Natural killer cell (primary cell): ENCODE results near the gene DENND4B. TPM values are rescaled to one million over a fixed set of nuclear protein-coding genes. Genes with fewer than 3 reads are reported as not detected.
"Not testable (repeated sequence)": the region's sequence is repeated elsewhere in the genome, so short reads cannot be mapped to it uniquely, and the experiment has no call there.

Experiments used
- ATAC-seq, 3 donors: fragments of 150-1000 bp in 2 of 3; fragments of 200-7000 bp in 1 of 3; cut with Tn5 transposase; 1 replicate in 1 of 3; 2 replicates in 2 of 3; pipeline ENCODE4 v1.10.0; 2021; ENCODE audit warnings: mild to moderate bottlenecking in 2 of 3, moderate library complexity in 2 of 3
- DNase-seq, 2 donors: peaks; one replicate each; pipeline versions ENCODE4 v3.0.0 to v3.0.0-alpha.2; 2013 to 2021; ENCODE audit warnings: mixed read lengths in 1 of 2
- H3K27ac ChIP-seq: one replicate; pipeline ENCODE4 v1.5.1; 2013; ENCODE audit warnings: mild to moderate bottlenecking, low read length
- H3K27me3 ChIP-seq: one replicate; pipeline ENCODE4 v1.6.1; 2013; ENCODE audit warnings: low read length; ENCODE audit not compliant: control insufficient read depth, insufficient read depth
- H3K36me3 ChIP-seq: one replicate; pipeline ENCODE4 v1.6.1; 2013; ENCODE audit warnings: low read length; ENCODE audit not compliant: control insufficient read depth, insufficient read depth
- H3K4me1 ChIP-seq: one replicate; pipeline ENCODE4 v1.6.1; 2013; ENCODE audit warnings: low read length; ENCODE audit not compliant: control insufficient read depth, insufficient read depth
- H3K4me3 ChIP-seq: one replicate; pipeline ENCODE4 v1.5.1; 2013; ENCODE audit warnings: low read length
- H3K9me3 ChIP-seq: one replicate; pipeline ENCODE4 v1.6.1; 2013; ENCODE audit warnings: low read length; ENCODE audit not compliant: control insufficient read depth, insufficient read depth
- H3K27ac Mint-ChIP-seq, 2 donors: one replicate each; pipeline ENCODE4 v1.8.0; 2022; ENCODE audit warnings: mild to moderate bottlenecking in 2 of 2, mixed read lengths in 2 of 2, moderate library complexity in 1 of 2
- H3K27me3 Mint-ChIP-seq, 2 donors: one replicate each; pipeline ENCODE4 v1.8.0; 2022; ENCODE audit warnings: low read depth in 2 of 2, mixed read lengths in 2 of 2
- H3K36me3 Mint-ChIP-seq: one replicate; pipeline ENCODE4 v1.8.0; 2022; ENCODE audit warnings: mixed read lengths
- H3K4me1 Mint-ChIP-seq, 2 donors: one replicate each; pipeline ENCODE4 v1.8.0; 2022; ENCODE audit warnings: mixed read lengths in 2 of 2
- H3K4me3 Mint-ChIP-seq: one replicate; pipeline ENCODE4 v1.8.0; 2022; ENCODE audit warnings: mild to moderate bottlenecking, moderate library complexity, mixed read lengths
- H3K9me3 Mint-ChIP-seq, 2 donors: one replicate each; pipeline ENCODE4 v1.8.0; 2022; ENCODE audit warnings: mixed read lengths in 2 of 2
- WGBS: methylation state at CpG from one replicate; pipeline ENCODE4 v1.1.7; 2013; ENCODE audit warnings: missing lambda C conversion rate; ENCODE audit not compliant: insufficient coverage; 5-methylcytosine and 5-hydroxymethylcytosine counted together
- intact Hi-C: fragments of 100-400 bp; cut with micrococcal nuclease; formaldehyde crosslinking; loops from one replicate; pipeline ENCODE4 v1.14.2; 2022
- total RNA-seq, 4 donors: library from RNA; stranded (reverse); fragments of 120-200 nt in 1 of 4; gene quantifications; one replicate each; pipeline versions ENCODE4 v1.2.3 to v1.2.4, GENCODE V29; 2013 to 2022
- TF ChIP-seq, protein P1 (sequence below): fragments of 200-600 bp; IDR thresholded peaks from one replicate; pipeline ENCODE4 v1.8.0; 2022; ENCODE audit warnings: antibody characterized with exemption

Gene DENND4B
- total RNA-seq, 3 donors from 2014 or later (not counting 1 experiment from before 2014, with no cell fraction given) = 244 to 322 (median 291) TPM

DNA sequence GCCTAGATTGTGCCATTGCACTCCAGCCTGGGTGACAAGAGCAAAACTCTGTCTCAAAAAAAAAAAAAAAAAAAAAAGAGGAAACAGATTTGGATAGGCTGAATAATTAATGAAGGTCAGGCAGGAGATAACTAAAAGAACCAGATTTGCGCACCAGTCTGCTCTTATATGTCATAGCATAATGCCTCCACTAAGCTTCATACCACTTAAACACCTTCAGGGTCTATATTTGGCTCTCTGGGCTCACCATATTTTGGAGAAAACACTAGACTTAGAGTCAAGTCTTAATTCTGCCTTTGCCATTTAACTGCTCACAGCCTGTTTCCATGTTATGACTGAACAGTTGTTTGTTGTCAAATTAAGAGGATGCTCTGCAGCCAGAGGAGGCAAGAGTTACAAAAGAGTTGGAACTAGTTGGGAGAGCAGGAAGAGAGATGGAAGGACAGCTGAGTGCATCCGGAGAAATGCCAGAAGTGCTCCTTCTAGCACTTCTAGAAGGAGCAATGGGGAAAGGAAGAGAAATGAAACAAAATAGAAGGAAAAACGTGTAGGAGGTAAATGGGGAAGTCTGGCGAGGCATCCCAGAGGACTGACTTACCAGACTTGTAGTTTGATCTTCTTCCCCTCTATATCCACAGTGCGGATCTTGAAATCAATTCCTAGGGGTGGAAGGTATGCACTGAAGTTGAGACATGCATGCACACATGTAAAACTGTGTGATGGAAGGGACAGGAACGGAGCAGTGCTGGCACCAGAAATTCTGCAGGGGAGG, 37.8 kb upstream of the DENND4B start:
- Histone ChIP-seq H3K4me1 (peaks cover 14% of the 10 kb centered on the region), H3K9me3 (no peaks in the 10 kb centered on the region), H3K27ac (no peak overlapping the region), H3K36me3 (no peaks in the 10 kb centered on the region), H3K4me3 (no peak overlapping the region), H3K27me3 (peaks cover 6% of the 10 kb centered on the region)
- TF ChIP-seq, protein P1, sequence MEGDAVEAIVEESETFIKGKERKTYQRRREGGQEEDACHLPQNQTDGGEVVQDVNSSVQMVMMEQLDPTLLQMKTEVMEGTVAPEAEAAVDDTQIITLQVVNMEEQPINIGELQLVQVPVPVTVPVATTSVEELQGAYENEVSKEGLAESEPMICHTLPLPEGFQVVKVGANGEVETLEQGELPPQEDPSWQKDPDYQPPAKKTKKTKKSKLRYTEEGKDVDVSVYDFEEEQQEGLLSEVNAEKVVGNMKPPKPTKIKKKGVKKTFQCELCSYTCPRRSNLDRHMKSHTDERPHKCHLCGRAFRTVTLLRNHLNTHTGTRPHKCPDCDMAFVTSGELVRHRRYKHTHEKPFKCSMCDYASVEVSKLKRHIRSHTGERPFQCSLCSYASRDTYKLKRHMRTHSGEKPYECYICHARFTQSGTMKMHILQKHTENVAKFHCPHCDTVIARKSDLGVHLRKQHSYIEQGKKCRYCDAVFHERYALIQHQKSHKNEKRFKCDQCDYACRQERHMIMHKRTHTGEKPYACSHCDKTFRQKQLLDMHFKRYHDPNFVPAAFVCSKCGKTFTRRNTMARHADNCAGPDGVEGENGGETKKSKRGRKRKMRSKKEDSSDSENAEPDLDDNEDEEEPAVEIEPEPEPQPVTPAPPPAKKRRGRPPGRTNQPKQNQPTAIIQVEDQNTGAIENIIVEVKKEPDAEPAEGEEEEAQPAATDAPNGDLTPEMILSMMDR = no peak
- H3K4me3 Mint-ChIP-seq = no peak overlapping the region
- ATAC-seq = no peak
- 100% methylated on average over 4 of the region's 6 CpGs for WGBS
- H3K9me3 Mint-ChIP-seq = no peaks in the 10 kb centered on the region
- peaks cover 11 to 19% of the 10 kb centered on the region in 2 donors for H3K4me1 Mint-ChIP-seq
- H3K36me3 Mint-ChIP-seq = no peaks in the 10 kb centered on the region
- H3K27me3 Mint-ChIP-seq = peaks cover 21% of the 10 kb centered on the region in 2 donors
- H3K27ac Mint-ChIP-seq = no peak overlapping the region
- DNase-seq = no peak
- intact Hi-C loops = no loop called here

DNA sequence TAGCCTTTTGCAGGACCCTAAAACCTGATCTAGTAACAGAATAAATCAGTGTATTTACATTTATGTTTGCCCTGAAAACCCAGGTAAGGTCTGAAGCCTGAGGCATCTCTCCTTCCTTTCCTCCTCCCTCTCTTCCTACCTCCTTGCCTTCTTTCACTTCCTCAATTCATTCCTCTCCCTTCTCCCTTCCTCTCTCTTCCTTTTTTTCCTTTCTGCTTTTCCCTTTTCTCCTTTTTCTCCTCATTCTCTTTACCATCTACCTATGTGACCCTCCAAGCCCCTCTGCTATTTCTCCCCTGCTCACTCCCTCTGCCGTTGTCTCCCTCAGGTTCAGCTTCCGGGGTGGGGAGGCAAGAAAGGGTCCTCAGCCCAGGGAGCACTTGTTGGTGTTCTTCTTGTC, 35.2 kb upstream of the DENND4B start:
- H3K4me3 ChIP-seq, H3K36me3 Mint-ChIP-seq: not testable (repeated sequence)

DNA sequence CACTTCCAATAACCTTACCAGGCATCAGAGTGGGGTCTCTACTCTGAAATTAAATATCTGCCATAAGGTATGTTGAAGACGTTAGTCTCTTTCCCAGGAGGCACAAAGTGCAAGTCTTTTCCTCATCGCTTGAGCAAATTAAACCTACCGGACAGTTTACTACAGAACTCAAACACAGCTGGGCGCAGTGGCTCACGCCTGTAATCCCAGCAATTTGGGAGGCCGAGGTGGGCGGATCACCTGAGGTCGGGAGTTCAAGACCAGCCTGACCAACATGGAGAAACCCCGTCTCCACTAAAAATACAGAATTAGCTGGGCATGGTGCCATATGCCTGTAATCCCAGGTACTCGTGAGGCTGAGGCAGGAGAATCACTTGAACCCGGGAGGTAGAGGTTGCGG, 32.6 kb upstream of the DENND4B start:
- Histone ChIP-seq H3K36me3 (peaks cover 15% of the 10 kb centered on the region), H3K4me1 (peaks cover 16% of the 10 kb centered on the region)
- ATAC-seq, H3K27ac ChIP-seq, H3K27me3 Mint-ChIP-seq, H3K4me3 ChIP-seq, H3K27me3 ChIP-seq, H3K36me3 Mint-ChIP-seq, H3K9me3 ChIP-seq, DNase-seq, intact Hi-C loops, H3K9me3 Mint-ChIP-seq: not testable (repeated sequence)
- peak overlapping the region in 1 of 2 donors; percentile 76 for H3K27ac Mint-ChIP-seq
- H3K4me1 Mint-ChIP-seq = peaks cover 24 to 25% of the 10 kb centered on the region in 2 donors
- WGBS = 97% methylated on average over 12 of the region's 12 CpGs
- peak overlapping the region; percentile 89 for H3K4me3 Mint-ChIP-seq

More for the DNA sequence above, 35.2 kb upstream of the DENND4B start:
- H3K27me3 ChIP-seq, H3K27ac ChIP-seq, ATAC-seq, H3K9me3 ChIP-seq, H3K4me3 Mint-ChIP-seq, DNase-seq, H3K9me3 Mint-ChIP-seq, intact Hi-C loops, H3K27ac Mint-ChIP-seq, H3K36me3 ChIP-seq: not testable (repeated sequence)
- Mint-ChIP-seq H3K27me3 (peaks cover 21% of the 10 kb centered on the region in 2 donors), H3K4me1 (peaks cover 18 to 23% of the 10 kb centered on the region in 2 donors)
- peaks cover 14% of the 10 kb centered on the region for H3K4me1 ChIP-seq
- 92% methylated on average over 2 of the region's 2 CpGs for whole genome bisulfite sequencing

DNA sequence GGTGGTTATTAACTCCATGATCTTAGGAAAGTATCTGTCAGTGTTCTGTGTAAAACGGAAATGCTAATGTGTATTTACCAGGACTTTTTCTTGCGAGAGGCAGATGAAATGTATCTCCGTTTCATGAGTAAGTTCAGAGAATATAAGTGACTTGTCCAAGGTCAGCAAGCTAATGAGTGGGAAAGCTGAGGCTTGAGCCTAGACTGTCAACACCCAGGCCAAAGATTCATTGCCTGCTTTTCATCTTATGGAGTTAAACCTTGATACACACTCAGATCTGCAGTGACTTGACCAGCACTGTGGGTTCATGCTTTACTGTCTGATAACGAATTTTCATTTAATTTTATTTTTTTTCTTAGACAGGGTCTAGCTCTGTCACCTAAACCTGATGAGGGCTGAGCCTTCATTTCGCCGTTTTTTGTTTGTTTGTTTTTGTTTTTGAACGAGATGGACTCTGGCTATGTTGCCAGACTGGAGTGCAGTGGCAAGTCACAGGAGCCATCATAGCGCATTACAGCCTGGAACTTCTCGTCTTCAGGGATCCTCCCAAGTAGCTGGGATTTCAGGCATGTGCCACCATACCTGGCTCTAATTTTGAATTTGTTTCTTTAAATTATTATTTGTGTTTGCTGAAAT, 31.9 kb upstream of the DENND4B start:
- H3K36me3 Mint-ChIP-seq = no peaks in the 10 kb centered on the region
- ATAC-seq = no peak
- H3K27me3 ChIP-seq = no peaks in the 10 kb centered on the region
- TF ChIP-seq, protein P1 = no peak
- peaks cover 22% of the 10 kb centered on the region for H3K36me3 ChIP-seq
- H3K9me3 Mint-ChIP-seq = no peaks in the 10 kb centered on the region
- intact Hi-C loops = no loop called here
- peaks cover 25 to 26% of the 10 kb centered on the region in 2 donors for H3K4me1 Mint-ChIP-seq
- peak overlapping the region; percentile 84 for H3K4me3 ChIP-seq
- WGBS = 78% methylated on average over 9 of the region's 9 CpGs
- no peaks in the 10 kb centered on the region for H3K9me3 ChIP-seq
- peak overlapping the region; percentile 89 for H3K4me3 Mint-ChIP-seq
- peak overlapping the region; percentile 76 to 89 for H3K27ac Mint-ChIP-seq
- H3K27ac ChIP-seq = peak overlapping the region; percentile 37
- DNase-seq = peak in 1 of 2 donors; percentile 21
- peaks cover 16% of the 10 kb centered on the region for H3K4me1 ChIP-seq
- peaks cover 0 to 4% of the 10 kb centered on the region in 2 donors for H3K27me3 Mint-ChIP-seq
